ENCODE data around the gene SERF2.
A peak's percentile ranks its signal among the peaks of the same experiment; 100 is the strongest.

Gene SERF2

GRCh38 chr15:43774062-43774461 is 18.1 kb upstream of the SERF2 start:
- no peak for TF ChIP-seq TAF1 (IDR thresholded peaks at IDR 0.05; ENCODE audit: borderline replicate concordance, low read depth, low read length)
- no peak for TF ChIP-seq POLR2AphosphoS5 (IDR thresholded peaks at IDR 0.05; ENCODE audit: low read depth, low read length)
- TF ChIP-seq POLR2A (IDR thresholded peaks at IDR 0.05; ENCODE audit: low read depth, low read length), result no peak
- no peak for FAIRE-seq

GRCh38 chr15:43775411-43775965 is 16.6 kb upstream of the SERF2 start:
- TF ChIP-seq TAF1 (IDR thresholded peaks at IDR 0.05; ENCODE audit: borderline replicate concordance, low read depth, low read length) (no peak), POLR2AphosphoS5 (IDR thresholded peaks at IDR 0.05; ENCODE audit: low read depth, low read length) (no peak), POLR2A (IDR thresholded peaks at IDR 0.05; ENCODE audit: low read depth, low read length) (no peak)
- no peak for DNase-seq (ENCODE audit: insufficient read length)
- FAIRE-seq, result no peak

More at GRCh38 chr15:43774062-43774461, 18.1 kb upstream of the SERF2 start:
- no peak for DNase-seq (ENCODE audit: insufficient read length)

GRCh38 chr15:43776101-43776717 is 15.9 kb upstream of the SERF2 start:
- TF ChIP-seq POLR2AphosphoS5 (IDR thresholded peaks at IDR 0.05; ENCODE audit: low read depth, low read length) (no peak; the same call in 1 of the 2 replicates), TAF1 (IDR thresholded peaks at IDR 0.05; ENCODE audit: borderline replicate concordance, low read depth, low read length) (0 out of 2 replicates have a peak, but pooled peaks have one; percentile 22)
- peak; percentile 47 for DNase-seq (ENCODE audit: insufficient read length)
- FAIRE-seq, result peak; percentile 95

GRCh38 chr15:43776718-43777266 is 15.3 kb upstream of the SERF2 start, which contains the start of gene ELL3:
TSS of gene ELL3 (minus strand) at chr15:43776966. CDS start at chr15:43776901, 65 bp downstream.
- DNase-seq (ENCODE audit: insufficient read length), result peak; percentile 44
- TF ChIP-seq POLR2A (IDR thresholded peaks at IDR 0.05; ENCODE audit: low read depth, low read length), result no peak
- TF ChIP-seq TAF1 (IDR thresholded peaks at IDR 0.05; ENCODE audit: borderline replicate concordance, low read depth, low read length), result no peak; the same call in 1 of the 2 replicates
- no peak for TF ChIP-seq POLR2AphosphoS5 (IDR thresholded peaks at IDR 0.05; ENCODE audit: low read depth, low read length)
- FAIRE-seq, result peak; percentile 40

GRCh38 chr15:43777267-43777914 is 14.7 kb upstream of the SERF2 start:
- TF ChIP-seq POLR2AphosphoS5 (IDR thresholded peaks at IDR 0.05; ENCODE audit: low read depth, low read length) (no peak; the same call in 1 of the 2 replicates), TAF1 (IDR thresholded peaks at IDR 0.05; ENCODE audit: borderline replicate concordance, low read depth, low read length) (no peak), POLR2A (IDR thresholded peaks at IDR 0.05; ENCODE audit: low read depth, low read length) (no peak; the same call in 1 of the 2 replicates)
- peak; percentile 84 for FAIRE-seq
- peak; percentile 66 for DNase-seq (ENCODE audit: insufficient read length)

GRCh38 chr15:43779016-43779415 is 13.1 kb upstream of the SERF2 start:
- DNase-seq (ENCODE audit: insufficient read length), result no peak
- TF ChIP-seq TAF1 (IDR thresholded peaks at IDR 0.05; ENCODE audit: borderline replicate concordance, low read depth, low read length), result no peak
- TF ChIP-seq POLR2A (IDR thresholded peaks at IDR 0.05; ENCODE audit: low read depth, low read length), result no peak
- TF ChIP-seq POLR2AphosphoS5 (IDR thresholded peaks at IDR 0.05; ENCODE audit: low read depth, low read length), result no peak
- no peak for FAIRE-seq

GRCh38 chr15:43789409-43789808 is 2.7 kb upstream of the SERF2 start:
- DNase-seq (ENCODE audit: insufficient read length) (no peak), FAIRE-seq (no peak)
- TF ChIP-seq POLR2A (IDR thresholded peaks at IDR 0.05; ENCODE audit: low read depth, low read length), result no peak
- no peak for TF ChIP-seq POLR2AphosphoS5 (IDR thresholded peaks at IDR 0.05; ENCODE audit: low read depth, low read length)
- TF ChIP-seq TAF1 (IDR thresholded peaks at IDR 0.05; ENCODE audit: borderline replicate concordance, low read depth, low read length), result no peak

- DNase-seq (ENCODE audit: insufficient read length) (peak; percentile 33), FAIRE-seq (no peak)
- TF ChIP-seq POLR2AphosphoS5 (IDR thresholded peaks at IDR 0.05; ENCODE audit: low read depth, low read length) (no peak), POLR2A (IDR thresholded peaks at IDR 0.05; ENCODE audit: low read depth, low read length) (no peak), TAF1 (IDR thresholded peaks at IDR 0.05; ENCODE audit: borderline replicate concordance, low read depth, low read length) (no peak)
Measured at GRCh38 chr15:43792761-43793476, 799 bp downstream of the SERF2 start.

- DNase-seq (ENCODE audit: insufficient read length), result no peak
- FAIRE-seq, result no peak
- TF ChIP-seq TAF1 (IDR thresholded peaks at IDR 0.05; ENCODE audit: borderline replicate concordance, low read depth, low read length), result no peak
- TF ChIP-seq POLR2A (IDR thresholded peaks at IDR 0.05; ENCODE audit: low read depth, low read length), result peak; percentile 14; the same call in 1 of the 2 replicates
Measured at GRCh38 chr15:43793647-43794046, 1.5 kb downstream of the SERF2 start.

GRCh38 chr15:43794269-43795037 is 2.3 kb downstream of the SERF2 start:
- peak; percentile 10 for TF ChIP-seq POLR2AphosphoS5 (IDR thresholded peaks at IDR 0.05; ENCODE audit: low read depth, low read length)
- no peak for TF ChIP-seq TAF1 (IDR thresholded peaks at IDR 0.05; ENCODE audit: borderline replicate concordance, low read depth, low read length)
- no peak for TF ChIP-seq POLR2A (IDR thresholded peaks at IDR 0.05; ENCODE audit: low read depth, low read length)
- DNase-seq (ENCODE audit: insufficient read length) (no peak), FAIRE-seq (no peak)

Data from GM12892 (cell line).